ENCODE data around the gene ACSL6.
"Not testable (repeated sequence)": the region's sequence is repeated elsewhere in the genome, so short reads cannot be mapped to it uniquely, and the experiment has no call there.

The ACSL6 gene

GRCh38 chr5:131913603-131914002 lies 97.9 kb downstream of the ACSL6 start:
- no peak for DNase-seq
- in situ Hi-C loops (cut with MboI; ENCODE audit: low pct_unique_long_range_greater_than_20kb, low sequenced_read_pairs), result no loop called here

GRCh38 chr5:131906668-131907067 lies 104.8 kb downstream of the ACSL6 start:
- in situ Hi-C loops (cut with MboI; ENCODE audit: low pct_unique_long_range_greater_than_20kb, low sequenced_read_pairs), result no loop called here
- no peak for DNase-seq

- DNase-seq, result peak; percentile 32
- in situ Hi-C loops (cut with MboI; ENCODE audit: low pct_unique_long_range_greater_than_20kb, low sequenced_read_pairs), result not testable (repeated sequence)
Measured at GRCh38 chr5:131902266-131902665, 109.2 kb downstream of the ACSL6 start.
